SK-N-SH treated with all-trans-retinoic acid at 6 μM for 48 hours (cell line): ENCODE results near the gene ZBTB8OS.

Source experiments
- CSDC2 ChIP-seq: fragments of 250-450 bp; sonication (Bioruptor Pico); IDR thresholded peaks from 2 replicates; pipeline ENCODE4 v1.5.0; 2020; ENCODE audit warnings: mild to moderate bottlenecking, moderate library complexity
- RARB ChIP-seq: fragments of 250-450 bp; sonication (Bioruptor Pico); IDR thresholded peaks from 2 replicates; pipeline ENCODE4 v1.8.0; 2021; ENCODE audit warnings: mild to moderate bottlenecking, moderate library complexity
- TF ChIP-seq, protein P1 (sequence below): fragments of 250-450 bp; sonication (Bioruptor Pico); IDR thresholded peaks from 2 replicates; pipeline ENCODE4 v1.8.0; 2020; ENCODE audit warnings: mild to moderate bottlenecking, moderate library complexity, borderline replicate concordance
- TF ChIP-seq, protein P2 (sequence below): fragments of 250-450 bp; sonication (Bioruptor Pico); IDR thresholded peaks from 2 replicates; pipeline ENCODE4 v1.5.0; 2020; ENCODE audit warnings: mild to moderate bottlenecking, moderate library complexity

DNA sequence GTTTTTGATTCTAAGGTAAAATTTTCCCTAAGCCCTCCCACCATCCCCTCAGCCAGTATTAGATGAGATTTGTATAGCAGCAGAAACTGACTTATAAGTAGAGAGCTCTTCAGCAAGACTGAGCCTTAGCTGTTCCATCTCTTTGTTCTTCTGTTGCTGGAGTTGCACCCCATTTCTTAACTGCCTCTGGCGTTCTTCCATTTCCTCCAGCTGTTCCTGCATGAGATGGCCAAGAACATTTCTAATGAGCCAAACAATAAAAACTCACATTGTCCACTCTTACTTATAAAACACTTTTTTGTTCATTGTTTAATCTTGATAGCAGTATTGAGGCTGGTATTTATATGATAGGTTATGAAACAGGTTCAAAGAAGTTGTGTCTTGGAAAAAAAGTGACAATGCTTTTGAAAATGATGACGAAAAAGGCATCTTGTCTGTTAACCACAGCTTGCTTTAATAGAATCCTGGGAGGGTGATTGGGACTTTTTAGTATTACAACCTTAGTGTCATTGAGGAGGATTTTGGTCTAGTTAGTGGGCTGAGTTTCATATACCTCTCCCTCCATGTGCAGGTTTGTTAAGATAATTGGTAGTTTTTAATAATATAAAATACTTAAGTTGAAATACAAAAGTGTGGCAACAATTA lies 33.9 kb upstream of the ZBTB8OS start:
- TF ChIP-seq, protein P1, sequence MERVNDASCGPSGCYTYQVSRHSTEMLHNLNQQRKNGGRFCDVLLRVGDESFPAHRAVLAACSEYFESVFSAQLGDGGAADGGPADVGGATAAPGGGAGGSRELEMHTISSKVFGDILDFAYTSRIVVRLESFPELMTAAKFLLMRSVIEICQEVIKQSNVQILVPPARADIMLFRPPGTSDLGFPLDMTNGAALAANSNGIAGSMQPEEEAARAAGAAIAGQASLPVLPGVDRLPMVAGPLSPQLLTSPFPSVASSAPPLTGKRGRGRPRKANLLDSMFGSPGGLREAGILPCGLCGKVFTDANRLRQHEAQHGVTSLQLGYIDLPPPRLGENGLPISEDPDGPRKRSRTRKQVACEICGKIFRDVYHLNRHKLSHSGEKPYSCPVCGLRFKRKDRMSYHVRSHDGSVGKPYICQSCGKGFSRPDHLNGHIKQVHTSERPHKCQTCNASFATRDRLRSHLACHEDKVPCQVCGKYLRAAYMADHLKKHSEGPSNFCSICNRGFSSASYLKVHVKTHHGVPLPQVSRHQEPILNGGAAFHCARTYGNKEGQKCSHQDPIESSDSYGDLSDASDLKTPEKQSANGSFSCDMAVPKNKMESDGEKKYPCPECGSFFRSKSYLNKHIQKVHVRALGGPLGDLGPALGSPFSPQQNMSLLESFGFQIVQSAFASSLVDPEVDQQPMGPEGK (CRISPR knock-in tag) = no peak
- TF ChIP-seq CSDC2 (CRISPR knock-in tag) (no peak), RARB (CRISPR knock-in tag) (no peak)
- TF ChIP-seq, protein P2, sequence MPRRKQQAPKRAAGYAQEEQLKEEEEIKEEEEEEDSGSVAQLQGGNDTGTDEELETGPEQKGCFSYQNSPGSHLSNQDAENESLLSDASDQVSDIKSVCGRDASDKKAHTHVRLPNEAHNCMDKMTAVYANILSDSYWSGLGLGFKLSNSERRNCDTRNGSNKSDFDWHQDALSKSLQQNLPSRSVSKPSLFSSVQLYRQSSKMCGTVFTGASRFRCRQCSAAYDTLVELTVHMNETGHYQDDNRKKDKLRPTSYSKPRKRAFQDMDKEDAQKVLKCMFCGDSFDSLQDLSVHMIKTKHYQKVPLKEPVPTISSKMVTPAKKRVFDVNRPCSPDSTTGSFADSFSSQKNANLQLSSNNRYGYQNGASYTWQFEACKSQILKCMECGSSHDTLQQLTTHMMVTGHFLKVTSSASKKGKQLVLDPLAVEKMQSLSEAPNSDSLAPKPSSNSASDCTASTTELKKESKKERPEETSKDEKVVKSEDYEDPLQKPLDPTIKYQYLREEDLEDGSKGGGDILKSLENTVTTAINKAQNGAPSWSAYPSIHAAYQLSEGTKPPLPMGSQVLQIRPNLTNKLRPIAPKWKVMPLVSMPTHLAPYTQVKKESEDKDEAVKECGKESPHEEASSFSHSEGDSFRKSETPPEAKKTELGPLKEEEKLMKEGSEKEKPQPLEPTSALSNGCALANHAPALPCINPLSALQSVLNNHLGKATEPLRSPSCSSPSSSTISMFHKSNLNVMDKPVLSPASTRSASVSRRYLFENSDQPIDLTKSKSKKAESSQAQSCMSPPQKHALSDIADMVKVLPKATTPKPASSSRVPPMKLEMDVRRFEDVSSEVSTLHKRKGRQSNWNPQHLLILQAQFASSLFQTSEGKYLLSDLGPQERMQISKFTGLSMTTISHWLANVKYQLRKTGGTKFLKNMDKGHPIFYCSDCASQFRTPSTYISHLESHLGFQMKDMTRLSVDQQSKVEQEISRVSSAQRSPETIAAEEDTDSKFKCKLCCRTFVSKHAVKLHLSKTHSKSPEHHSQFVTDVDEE (CRISPR knock-in tag) = no peak
